Progenitor cell of endocrine pancreas (in vitro differentiated cells): ENCODE measurements around the gene SERP1. TPM values are rescaled to one million over a fixed set of nuclear protein-coding genes. Genes with fewer than 3 reads are reported as not detected.
A peak's percentile ranks its signal among the peaks of the same experiment; 100 is the strongest.

Source experiments
- DNase-seq: peaks from one replicate; pipeline ENCODE4 v3.0.0; 2021; ENCODE audit warnings: low spot score; ENCODE audit not compliant: unreplicated experiment
- H3K27ac Mint-ChIP-seq: 2 replicates; pipeline ENCODE4 v1.8.0; 2021; ENCODE audit warnings: mild to moderate bottlenecking, moderate library complexity, mixed read lengths
- H3K27me3 Mint-ChIP-seq: 2 replicates; pipeline ENCODE4 v1.8.0; 2021; ENCODE audit warnings: mixed read lengths
- H3K36me3 Mint-ChIP-seq: 2 replicates; pipeline ENCODE4 v1.8.0; 2022; ENCODE audit warnings: mixed read lengths; ENCODE audit not compliant: insufficient read depth
- H3K4me1 Mint-ChIP-seq: 2 replicates; pipeline ENCODE4 v1.8.0; 2021; ENCODE audit warnings: low read depth, mixed read lengths
- H3K4me3 Mint-ChIP-seq: 2 replicates; pipeline ENCODE4 v1.8.0; 2021; ENCODE audit warnings: low read depth, mild to moderate bottlenecking, moderate library complexity, mixed read lengths
- H3K9me3 Mint-ChIP-seq: 2 replicates; pipeline ENCODE4 v1.8.0; 2021; ENCODE audit warnings: low read depth, mixed read lengths
- CTCF ChIP-seq: fragments of 200-600 bp; sonication (generic); IDR thresholded peaks from one replicate; pipeline ENCODE4 v1.5.0; 2021; ENCODE audit warnings: antibody characterized with exemption, mild to moderate bottlenecking; ENCODE audit not compliant: unreplicated experiment
- total RNA-seq: library from RNA; stranded (reverse); gene quantifications from 2 replicates; pipeline ENCODE4 v1.2.1, GENCODE V29; 2021

The SERP1 gene
- total RNA-seq, 1 donor from 2014 or later, result 94.9 TPM

GRCh38 chr3:150538324-150539208, 7.7 kb downstream of the SERP1 start:
- peaks cover 1% of the 10 kb centered on the region for H3K36me3 Mint-ChIP-seq
- H3K27ac Mint-ChIP-seq, result no peak overlapping the region
- TF ChIP-seq CTCF, result no peak
- H3K4me1 Mint-ChIP-seq, result peaks cover 16% of the 10 kb centered on the region
- no peaks in the 10 kb centered on the region for H3K27me3 Mint-ChIP-seq
- H3K4me3 Mint-ChIP-seq, result no peak overlapping the region
- no peak for DNase-seq
- peaks cover 3% of the 10 kb centered on the region for H3K9me3 Mint-ChIP-seq

GRCh38 chr3:150535204-150535603, 11.1 kb downstream of the SERP1 start:
- Mint-ChIP-seq H3K4me3 (no peak overlapping the region), H3K9me3 (peaks cover 3% of the 10 kb centered on the region), H3K36me3 (peaks cover 1% of the 10 kb centered on the region), H3K27me3 (no peaks in the 10 kb centered on the region), H3K27ac (no peak overlapping the region), H3K4me1 (peaks cover 16% of the 10 kb centered on the region)
- DNase-seq, result no peak
- no peak for TF ChIP-seq CTCF

- peaks cover 3% of the 10 kb centered on the region for H3K4me1 Mint-ChIP-seq
- no peak overlapping the region for H3K27ac Mint-ChIP-seq
- H3K9me3 Mint-ChIP-seq, result peaks cover 3% of the 10 kb centered on the region
- H3K36me3 Mint-ChIP-seq, result peaks cover 1% of the 10 kb centered on the region
- no peak for TF ChIP-seq CTCF
- no peak for DNase-seq
- H3K27me3 Mint-ChIP-seq, result no peaks in the 10 kb centered on the region
- H3K4me3 Mint-ChIP-seq, result no peak overlapping the region
Observed at GRCh38 chr3:150531775-150532174, 14.5 kb downstream of the SERP1 start.

GRCh38 chr3:150528354-150528797, 17.9 kb downstream of the SERP1 start:
- H3K4me1 Mint-ChIP-seq, result no peaks in the 10 kb centered on the region
- H3K9me3 Mint-ChIP-seq, result no peaks in the 10 kb centered on the region
- no peak overlapping the region for H3K27ac Mint-ChIP-seq
- no peak for DNase-seq
- H3K27me3 Mint-ChIP-seq, result no peaks in the 10 kb centered on the region
- TF ChIP-seq CTCF, result peak; percentile 46
- H3K36me3 Mint-ChIP-seq, result no peaks in the 10 kb centered on the region
- H3K4me3 Mint-ChIP-seq, result no peak overlapping the region

GRCh38 chr3:150527464-150528255, 18.6 kb downstream of the SERP1 start:
- no peaks in the 10 kb centered on the region for H3K4me1 Mint-ChIP-seq
- H3K27me3 Mint-ChIP-seq, result no peaks in the 10 kb centered on the region
- DNase-seq, result no peak
- no peak for TF ChIP-seq CTCF
- H3K9me3 Mint-ChIP-seq, result no peaks in the 10 kb centered on the region
- no peaks in the 10 kb centered on the region for H3K36me3 Mint-ChIP-seq
- H3K27ac Mint-ChIP-seq, result no peak overlapping the region
- no peak overlapping the region for H3K4me3 Mint-ChIP-seq
